Stomach (tissue), 9 donors: Measurements from ENCODE around the gene CNTN5. TPM values are rescaled to one million over a fixed set of nuclear protein-coding genes. Genes with fewer than 3 reads are reported as not detected.
A peak's percentile ranks its signal among the peaks of the same experiment; 100 is the strongest.

Source experiments
- DNase-seq, 2 donors: peaks; one replicate each; pipeline versions ENCODE4 v3.0.0 to v3.0.0-alpha.2; 2013 to 2019
- H3K27ac ChIP-seq, 5 donors: fragments of 200-600 bp in 4 of 5; sonication (generic) in 4 of 5; one replicate each; pipeline ENCODE4 v1.5.1; 2013 to 2019; ENCODE audit warnings: mild to moderate bottlenecking in 1 of 5, moderate library complexity in 1 of 5
- H3K27me3 ChIP-seq, 3 donors: fragments of 200-600 bp; sonication (generic); one replicate each; pipeline ENCODE4 v1.5.1; 2017 to 2019; ENCODE audit warnings: mixed run types in 1 of 3
- H3K36me3 ChIP-seq, 4 donors: fragments of 200-600 bp; sonication (generic); 1 replicate in 3 of 4; 2 replicates in 1 of 4; pipeline ENCODE4 v1.5.1; 2016 to 2019
- H3K4me1 ChIP-seq, 4 donors: fragments of 200-600 bp; sonication (generic); one replicate each; pipeline ENCODE4 v1.5.1; 2016 to 2019
- H3K4me3 ChIP-seq, 4 donors: fragments of 200-600 bp; sonication (generic) in 3 of 4; one replicate each; pipeline ENCODE4 v1.5.1; 2016 to 2019; ENCODE audit warnings: mild to moderate bottlenecking in 1 of 4
- H3K9me3 ChIP-seq, 4 donors: fragments of 200-600 bp; sonication (generic); one replicate each; pipeline ENCODE4 v1.5.1; 2016 to 2019
- EP300 ChIP-seq: sonication (generic); formaldehyde crosslinking; IDR thresholded peaks from one replicate; pipeline ENCODE4 v1.6.1; 2017; ENCODE audit warnings: antibody characterized with exemption
- POLR2A ChIP-seq, 4 donors: fragments of 450-650 bp; IDR thresholded peaks; one replicate each; pipeline ENCODE4 v1.6.1; 2016; ENCODE audit warnings: antibody characterized with exemption in 4 of 4, control low read depth in 2 of 4, mild to moderate bottlenecking in 1 of 4, moderate library complexity in 1 of 4
- POLR2AphosphoS5 ChIP-seq, 3 donors: sonication (generic); formaldehyde crosslinking; IDR thresholded peaks; one replicate each; pipeline ENCODE4 v1.6.1; 2016; ENCODE audit warnings: antibody characterized with exemption in 3 of 3
- WGBS, 5 donors: extraction: QIAGEN DNeasy Blood & Tissue Kit in 3 of 5; methylation state at CpG; one replicate each; pipeline versions ENCODE4 v1.1.5 to v1.1.7; 2013 to 2018; 5-methylcytosine and 5-hydroxymethylcytosine counted together
- intact Hi-C: fragments of 100-400 bp; cut with DNase I; formaldehyde crosslinking; loops from one replicate; pipeline ENCODE4 v1.15.1; 2023; ENCODE audit warnings: low total_unique reads
- polyA plus RNA-seq, 3 donors: library from polyadenylated mRNA; stranded (reverse); fragments of 200-250 nt; gene quantifications; one replicate each; pipeline ENCODE4 v1.2.3, GENCODE V29; 2013
- total RNA-seq, 5 donors: library from RNA; depleted of rRNA; stranded (reverse); fragments of >200 nt; gene quantifications; one replicate each; pipeline versions ENCODE4 v1.1.0 to v1.2.3, GENCODE V29; 2014 to 2016
- TF ChIP-seq, protein P1 (sequence below), 7 experiments: fragments of 450-650 bp in 4 of 7; fragments of 200-600 bp in 3 of 7; sonication (generic) in 3 of 7; IDR thresholded peaks; one replicate each; pipeline ENCODE4 v1.5.1; 2016 to 2019; ENCODE audit warnings: antibody characterized with exemption in 7 of 7, control low read depth in 2 of 7, mild to moderate bottlenecking in 1 of 7
- donor health status: healthy with polysubstance abuse.
- donor health status: Bipolar disorder and iron deficiency.
- donor health status: healthy.

The CNTN5 gene
- total and polyA plus RNA-seq, 8 donors, result 0.05 to 9.9 TPM; not detected in 6

- H3K27ac ChIP-seq, result no peak overlapping the region
- H3K4me3 ChIP-seq, result no peak overlapping the region
- 78 to 88% (median 80%) methylated on average over 3 of the region's 3 CpGs for WGBS, 5 donors
- H3K36me3 ChIP-seq, result no peaks in the 10 kb centered on the region
- intact Hi-C loops, result no loop called here
- DNase-seq, result no peak
- TF ChIP-seq POLR2A (IDR thresholded peaks at IDR 0.05) (no peak), POLR2AphosphoS5 (IDR thresholded peaks at IDR 0.05) (no peak), EP300 (no peak)
- TF ChIP-seq, protein P1, sequence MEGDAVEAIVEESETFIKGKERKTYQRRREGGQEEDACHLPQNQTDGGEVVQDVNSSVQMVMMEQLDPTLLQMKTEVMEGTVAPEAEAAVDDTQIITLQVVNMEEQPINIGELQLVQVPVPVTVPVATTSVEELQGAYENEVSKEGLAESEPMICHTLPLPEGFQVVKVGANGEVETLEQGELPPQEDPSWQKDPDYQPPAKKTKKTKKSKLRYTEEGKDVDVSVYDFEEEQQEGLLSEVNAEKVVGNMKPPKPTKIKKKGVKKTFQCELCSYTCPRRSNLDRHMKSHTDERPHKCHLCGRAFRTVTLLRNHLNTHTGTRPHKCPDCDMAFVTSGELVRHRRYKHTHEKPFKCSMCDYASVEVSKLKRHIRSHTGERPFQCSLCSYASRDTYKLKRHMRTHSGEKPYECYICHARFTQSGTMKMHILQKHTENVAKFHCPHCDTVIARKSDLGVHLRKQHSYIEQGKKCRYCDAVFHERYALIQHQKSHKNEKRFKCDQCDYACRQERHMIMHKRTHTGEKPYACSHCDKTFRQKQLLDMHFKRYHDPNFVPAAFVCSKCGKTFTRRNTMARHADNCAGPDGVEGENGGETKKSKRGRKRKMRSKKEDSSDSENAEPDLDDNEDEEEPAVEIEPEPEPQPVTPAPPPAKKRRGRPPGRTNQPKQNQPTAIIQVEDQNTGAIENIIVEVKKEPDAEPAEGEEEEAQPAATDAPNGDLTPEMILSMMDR (IDR thresholded peaks at IDR 0.05), result no peak
- H3K9me3 ChIP-seq, result peaks cover 0 to 9% (median 0%) of the 10 kb centered on the region in 4 donors
- no peaks in the 10 kb centered on the region for H3K4me1 ChIP-seq
- H3K27me3 ChIP-seq, result no peaks in the 10 kb centered on the region
These were observed 223.9 kb downstream of the CNTN5 start for GRCh38 chr11:99244613-99245012.

GRCh38 chr11:99246199-99246598 is 225.4 kb downstream of the CNTN5 start:
- DNase-seq, result peak in 1 of 2 donors; percentile 3
- TF ChIP-seq POLR2AphosphoS5 (IDR thresholded peaks at IDR 0.05) (no peak), POLR2A (IDR thresholded peaks at IDR 0.05) (no peak), EP300 (no peak)
- TF ChIP-seq, protein P1 (IDR thresholded peaks at IDR 0.05), result no peak
- intact Hi-C loops, result no loop called here
- no peaks in the 10 kb centered on the region for H3K4me1 ChIP-seq
- peaks cover 0 to 9% (median 0%) of the 10 kb centered on the region in 4 donors for H3K9me3 ChIP-seq
- no peaks in the 10 kb centered on the region for H3K36me3 ChIP-seq
- WGBS, 5 donors, result 72 to 87% (median 81%) methylated on average over 5 of the region's 5 CpGs
- no peaks in the 10 kb centered on the region for H3K27me3 ChIP-seq
- H3K27ac ChIP-seq, result no peak overlapping the region
- H3K4me3 ChIP-seq, result no peak overlapping the region

GRCh38 chr11:99256614-99257013 is 235.9 kb downstream of the CNTN5 start:
- TF ChIP-seq POLR2A (IDR thresholded peaks at IDR 0.05) (no peak), POLR2AphosphoS5 (IDR thresholded peaks at IDR 0.05) (no peak), EP300 (no peak)
- TF ChIP-seq, protein P1 (IDR thresholded peaks at IDR 0.05), result no peak
- Histone ChIP-seq H3K4me3 (no peak overlapping the region), H3K27me3 (no peaks in the 10 kb centered on the region), H3K36me3 (no peaks in the 10 kb centered on the region), H3K4me1 (no peaks in the 10 kb centered on the region), H3K9me3 (peaks cover 0 to 3% (median 0%) of the 10 kb centered on the region in 4 donors), H3K27ac (no peak overlapping the region)
- DNase-seq, result no peak
- intact Hi-C loops, result no loop called here
- WGBS, 5 donors, result 90 to 98% (median 93%) methylated on average over 1 of the region's 1 CpG

DNA sequence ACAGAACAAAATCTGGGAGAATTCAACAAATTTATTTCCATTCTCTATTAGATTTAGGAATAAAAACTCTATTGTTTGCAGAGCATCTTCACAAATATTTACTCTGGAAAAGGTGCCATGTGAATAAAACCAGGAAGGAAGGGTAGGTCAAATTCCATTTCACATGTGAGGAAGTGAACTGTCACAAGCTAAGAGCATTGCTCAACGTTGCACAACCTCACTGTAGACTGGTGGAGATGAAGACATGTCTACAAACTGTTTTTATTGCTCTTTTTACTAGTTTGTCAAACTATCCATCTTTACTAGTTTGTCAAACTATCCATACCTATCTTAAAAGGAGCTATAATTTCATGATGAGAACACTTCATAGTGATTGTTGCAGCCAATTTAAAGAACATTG is 236.4 kb downstream of the CNTN5 start:
- 9 to 23% (median 12%) methylated on average over 1 of the region's 1 CpG for WGBS, 5 donors
- TF ChIP-seq EP300 (no peak), POLR2AphosphoS5 (IDR thresholded peaks at IDR 0.05) (no peak), POLR2A (IDR thresholded peaks at IDR 0.05) (no peak)
- TF ChIP-seq, protein P1 (IDR thresholded peaks at IDR 0.05), result no peak
- intact Hi-C loops, result no loop called here
- Histone ChIP-seq H3K9me3 (peaks cover 0 to 3% (median 0%) of the 10 kb centered on the region in 4 donors), H3K27ac (no peak overlapping the region), H3K27me3 (no peaks in the 10 kb centered on the region), H3K4me1 (no peaks in the 10 kb centered on the region), H3K36me3 (no peaks in the 10 kb centered on the region), H3K4me3 (no peak overlapping the region)
- DNase-seq, result no peak
